Posterior vena cava (tissue), 2 donors: ENCODE measurements around the gene OR5K1. TPM values are rescaled to one million over a fixed set of nuclear protein-coding genes. Genes with fewer than 3 reads are reported as not detected.

Source experiments
- DNase-seq: peaks from one replicate; pipeline ENCODE4 v3.0.0-alpha.2; 2020; ENCODE audit warnings: low spot score
- intact Hi-C, 2 donors: fragments of 100-400 bp; cut with DNase I; formaldehyde crosslinking; loops; one replicate each; pipeline versions ENCODE4 v1.14.1 to v1.14.2; 2022 to 2023
- long read RNA-seq, 2 donors: library from polyadenylated mRNA; unstranded; transcript quantifications; one replicate each; pipeline ENCODE4 v2.0.0, GENCODE V29; 2020 to 2021
- total RNA-seq, 2 donors: library from RNA; stranded (reverse); fragmentation: NEBNext Ultra II Directional; extraction: Animal tissue kit (Norgen Biotek cat#: 25700); gene quantifications; one replicate each; pipeline ENCODE4 v1.2.1, GENCODE V29; 2021
- donor health status: DM: yes; HTN: yes; CAD: no.
- donor health status: DM: yes; HTN: yes; CAD: no.

The OR5K1 gene
- not detected for total RNA-seq
- long read RNA-seq, donor 1 = 0 reads
- long read RNA-seq, donor 2 = 0 reads

DNA sequence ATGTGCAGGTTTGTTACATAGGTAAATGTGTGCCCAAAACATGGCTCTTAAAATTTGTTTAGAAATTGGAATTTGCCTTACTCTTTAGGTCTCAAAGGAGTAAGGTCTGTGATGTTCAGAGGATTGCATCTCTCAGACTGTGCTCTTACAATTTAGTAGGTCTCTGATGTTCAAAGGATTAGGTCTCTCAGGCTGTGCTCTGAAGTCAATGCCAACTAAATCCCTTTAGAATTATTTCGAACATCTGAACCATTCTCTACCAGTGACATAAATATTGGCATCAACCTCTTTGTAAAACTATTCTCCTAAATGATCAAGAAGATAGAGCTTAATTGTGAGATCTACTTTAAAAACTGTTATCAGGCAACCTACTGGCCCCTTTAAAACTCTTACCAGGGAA is at the start of gene OR5K1:
TSS of gene OR5K1 (plus strand) at position 301 of the 400 bp plus-strand sequence. CDS start 6,376 bp downstream, outside the sequence.
- intact Hi-C loops = no loop called here
- no peak for DNase-seq

DNA sequence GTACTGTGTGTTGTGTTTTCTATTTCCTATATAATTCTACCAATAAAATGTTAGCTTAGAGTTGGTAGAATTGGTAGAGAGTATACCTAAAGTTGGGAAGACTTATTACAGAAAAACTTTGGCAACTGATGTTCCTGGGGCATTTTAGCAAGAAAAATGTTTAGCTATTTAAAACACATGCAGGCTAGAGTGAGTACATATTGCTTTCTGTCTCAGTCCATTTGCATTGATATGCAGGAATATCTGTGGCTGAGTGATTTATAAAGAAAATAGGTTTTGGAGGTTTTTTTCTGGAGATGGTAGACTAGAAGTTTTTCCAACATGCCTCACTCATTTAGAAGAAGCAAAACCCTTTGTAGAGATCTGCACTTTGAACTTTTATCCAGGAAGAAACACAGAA is 30.4 kb upstream of the OR5K1 start:
- intact Hi-C loops = no loop called here

DNA sequence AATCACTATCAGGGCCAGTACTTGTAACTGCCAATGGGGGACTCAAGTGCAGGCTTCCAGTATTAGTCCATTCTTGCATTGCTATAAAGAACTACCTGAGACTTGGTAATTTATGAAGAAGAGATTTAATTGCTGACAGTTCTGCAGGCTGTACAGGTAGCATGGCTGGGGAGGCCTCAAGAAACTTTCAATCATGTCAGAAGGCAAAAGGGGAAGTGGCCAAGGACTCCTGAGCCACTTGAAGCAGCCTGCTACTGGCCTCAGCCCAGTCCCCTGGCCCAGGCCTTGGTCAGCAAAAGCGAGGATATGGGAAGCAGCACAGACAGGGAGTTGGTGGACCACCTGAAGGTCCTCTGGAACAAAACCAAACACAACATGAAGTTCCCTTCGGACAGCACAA is 29.2 kb upstream of the OR5K1 start:
- intact Hi-C loops = no loop called here
- DNase-seq = no peak

More for the DNA sequence above, 30.4 kb upstream of the OR5K1 start:
- no peak for DNase-seq

DNA sequence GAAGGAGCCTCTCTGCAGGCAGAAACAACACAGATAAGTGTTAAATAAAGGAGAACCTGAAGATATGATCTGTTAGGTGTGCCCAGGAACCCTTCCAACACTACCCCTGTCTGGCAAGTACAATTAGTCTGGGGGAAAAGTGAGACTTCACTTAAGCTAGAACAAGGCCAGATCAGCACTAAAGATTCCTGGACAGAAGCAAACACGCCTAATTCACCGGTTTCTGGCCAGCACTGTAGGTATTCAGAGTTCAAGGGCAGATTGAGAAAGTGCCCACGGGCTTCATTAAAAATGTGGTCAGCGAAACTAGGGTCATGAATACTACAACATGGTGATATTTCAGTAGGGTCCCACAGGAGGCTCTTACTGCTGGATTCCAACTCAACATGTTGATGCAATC is 28.6 kb upstream of the OR5K1 start:
- DNase-seq = no peak
- intact Hi-C loops = no loop called here

DNA sequence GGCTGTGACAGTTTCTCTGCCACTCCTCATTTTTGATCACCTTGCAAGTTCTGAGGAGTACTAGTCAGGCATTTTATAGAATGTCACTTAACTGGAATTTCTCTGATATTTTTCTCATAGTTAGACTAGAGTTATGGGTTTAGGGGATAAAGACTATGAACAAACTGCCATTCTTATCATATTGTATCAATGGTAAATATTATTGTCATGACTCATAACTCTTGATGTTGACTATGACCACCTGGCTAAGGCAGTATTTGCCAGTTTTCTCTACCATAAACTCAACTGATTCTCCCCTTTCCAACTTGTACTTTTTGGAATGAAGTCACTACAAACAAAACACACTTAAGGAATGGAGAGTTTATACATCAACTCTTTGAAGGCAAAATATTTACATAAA is 22.7 kb upstream of the OR5K1 start:
- intact Hi-C loops = no loop called here
- no peak for DNase-seq

DNA sequence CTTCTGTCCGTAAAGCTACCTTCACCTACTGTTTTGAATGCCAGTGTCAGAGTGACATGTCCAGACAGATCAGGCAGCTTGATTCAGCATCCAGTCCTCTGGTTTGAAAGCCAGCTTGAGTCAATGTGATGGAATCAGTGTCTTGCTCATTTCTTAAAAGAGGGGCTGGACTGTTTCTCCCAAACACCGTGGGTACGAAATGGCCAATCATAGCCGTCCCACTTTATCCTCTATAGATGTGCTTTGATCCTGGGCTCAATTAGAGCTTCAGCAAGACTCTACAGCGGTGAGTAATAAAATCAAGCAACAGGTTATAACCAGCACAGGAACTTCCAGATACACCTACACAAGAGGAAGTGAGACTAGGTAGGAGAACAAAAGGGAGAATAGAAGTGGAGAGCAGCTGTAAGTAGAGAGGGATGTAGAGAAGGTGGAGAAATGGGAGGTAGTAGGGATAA is 17.0 kb upstream of the OR5K1 start:
- DNase-seq = no peak
- intact Hi-C loops = no loop called here

DNA sequence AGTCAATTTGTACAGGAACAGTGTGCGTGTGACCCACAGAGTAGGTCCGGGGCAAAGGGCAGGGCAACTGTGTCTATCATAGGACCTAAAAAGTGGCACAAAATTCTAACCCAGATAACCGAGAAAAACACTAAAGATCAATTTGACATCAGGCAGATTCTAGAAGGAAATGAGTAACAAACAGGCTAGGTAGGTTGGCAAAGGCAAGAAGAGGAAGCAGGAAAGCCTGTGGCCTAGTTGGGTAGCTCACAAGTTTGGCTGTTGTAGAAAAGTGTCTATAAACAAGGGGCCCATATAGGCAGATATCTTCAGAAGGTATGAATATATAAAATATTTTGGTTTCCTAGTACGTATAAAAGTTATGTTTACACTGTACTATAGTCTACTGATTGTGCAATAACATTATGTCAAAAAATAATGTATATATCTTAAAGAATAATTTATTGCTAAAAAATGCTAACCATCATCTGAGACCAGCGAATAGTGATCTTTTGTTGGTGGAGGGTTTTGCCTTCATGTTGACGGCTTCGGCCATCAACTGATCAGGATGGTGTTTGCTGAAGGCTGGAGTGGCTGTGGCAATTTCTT is 13.3 kb upstream of the OR5K1 start:
- intact Hi-C loops = no loop called here
- DNase-seq = no peak

DNA sequence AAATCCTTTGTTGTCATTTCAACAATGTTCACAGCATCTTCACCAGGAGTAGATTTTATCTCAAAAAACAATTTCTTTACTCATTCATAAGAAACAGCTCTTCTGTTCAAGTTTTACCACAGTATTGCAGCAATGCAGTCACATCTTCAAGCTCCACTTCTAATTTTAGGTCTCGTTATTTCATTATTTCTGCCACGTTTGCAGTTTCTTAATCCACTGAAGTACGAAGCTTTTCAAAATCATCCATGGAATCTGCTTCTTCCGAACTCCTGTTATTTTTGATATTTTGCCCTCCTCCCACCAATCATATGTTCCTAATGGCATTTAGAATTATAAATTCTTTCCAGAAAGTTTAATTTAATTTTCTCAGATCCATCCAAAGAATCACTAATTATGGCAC is 12.6 kb upstream of the OR5K1 start:
- no peak for DNase-seq
- intact Hi-C loops = no loop called here

DNA sequence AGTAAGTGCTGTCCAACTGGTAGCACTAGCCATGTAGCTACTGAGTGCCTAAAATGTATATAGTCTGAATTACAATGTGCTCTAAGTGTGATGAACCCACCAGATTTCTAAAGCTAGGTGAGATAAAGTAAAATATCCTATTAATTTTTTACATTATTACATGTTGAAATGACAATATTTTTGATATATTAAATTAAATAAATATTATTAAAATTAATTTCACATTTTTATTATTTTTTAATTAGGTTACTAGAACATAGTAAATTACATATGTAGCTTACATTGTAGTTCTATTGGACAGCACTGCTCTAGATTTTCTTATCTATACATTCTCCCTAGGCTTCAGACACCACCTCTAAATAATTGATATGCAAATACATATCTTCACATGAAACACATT is 9.2 kb upstream of the OR5K1 start:
- DNase-seq = no peak
- intact Hi-C loops = no loop called here

DNA sequence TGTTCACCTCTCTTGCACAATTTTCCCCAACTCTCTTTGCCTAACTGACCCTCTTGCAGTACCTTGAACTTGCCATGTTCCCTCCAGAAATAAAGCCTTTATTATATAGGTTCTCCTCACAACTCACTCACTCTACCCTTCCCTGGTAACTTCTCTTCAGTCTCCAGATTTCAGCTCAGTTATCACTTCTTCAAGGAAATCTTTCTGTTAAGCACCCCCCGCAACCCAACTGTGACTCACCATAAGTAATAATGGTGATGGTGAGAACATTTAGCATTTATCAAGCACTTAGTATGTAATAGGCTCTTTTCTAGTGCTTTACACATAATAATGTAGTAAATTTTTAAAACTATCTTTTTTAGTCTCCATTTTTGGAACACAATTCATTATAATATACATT is 8.1 kb upstream of the OR5K1 start:
- intact Hi-C loops = no loop called here
- no peak for DNase-seq

DNA sequence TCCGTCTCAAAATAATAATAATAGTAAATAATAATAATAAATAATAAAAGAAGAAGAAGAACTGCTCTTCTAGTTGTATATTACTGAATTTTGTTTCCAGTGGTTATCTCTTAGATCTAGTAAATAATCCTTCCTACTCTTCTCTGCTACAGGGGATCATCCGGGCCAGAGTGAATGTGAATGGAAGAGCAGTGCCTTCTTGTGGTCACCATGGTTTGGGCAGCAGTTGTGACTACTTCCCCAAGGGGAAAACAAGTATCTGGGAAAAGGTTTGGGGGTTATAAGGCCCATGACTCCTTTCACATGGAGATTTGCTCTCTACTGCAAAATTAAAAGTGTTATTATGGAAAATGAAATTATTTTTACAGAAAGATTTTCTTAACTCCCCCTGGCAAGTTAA is 5.5 kb upstream of the OR5K1 start:
- intact Hi-C loops = no loop called here
- DNase-seq = no peak

DNA sequence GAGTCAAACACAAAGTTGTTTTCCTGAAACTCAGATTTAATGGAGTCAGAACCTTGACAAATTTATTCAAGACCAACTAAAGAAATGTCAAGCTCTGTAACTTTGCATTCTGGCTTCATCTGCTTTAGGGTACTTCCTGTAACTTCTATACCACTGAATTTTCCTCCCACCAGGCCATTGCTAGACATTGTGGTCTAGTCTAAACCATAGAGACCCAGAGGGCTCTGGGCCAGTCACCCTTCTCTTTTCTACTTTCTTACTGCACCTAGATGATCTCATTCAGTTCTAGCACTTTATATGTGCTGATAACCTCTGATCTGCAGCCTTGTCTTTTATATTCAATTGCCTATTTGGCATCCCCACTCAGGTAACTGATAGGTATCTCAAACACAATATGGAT is 2.8 kb upstream of the OR5K1 start:
- intact Hi-C loops = no loop called here
- DNase-seq = no peak

DNA sequence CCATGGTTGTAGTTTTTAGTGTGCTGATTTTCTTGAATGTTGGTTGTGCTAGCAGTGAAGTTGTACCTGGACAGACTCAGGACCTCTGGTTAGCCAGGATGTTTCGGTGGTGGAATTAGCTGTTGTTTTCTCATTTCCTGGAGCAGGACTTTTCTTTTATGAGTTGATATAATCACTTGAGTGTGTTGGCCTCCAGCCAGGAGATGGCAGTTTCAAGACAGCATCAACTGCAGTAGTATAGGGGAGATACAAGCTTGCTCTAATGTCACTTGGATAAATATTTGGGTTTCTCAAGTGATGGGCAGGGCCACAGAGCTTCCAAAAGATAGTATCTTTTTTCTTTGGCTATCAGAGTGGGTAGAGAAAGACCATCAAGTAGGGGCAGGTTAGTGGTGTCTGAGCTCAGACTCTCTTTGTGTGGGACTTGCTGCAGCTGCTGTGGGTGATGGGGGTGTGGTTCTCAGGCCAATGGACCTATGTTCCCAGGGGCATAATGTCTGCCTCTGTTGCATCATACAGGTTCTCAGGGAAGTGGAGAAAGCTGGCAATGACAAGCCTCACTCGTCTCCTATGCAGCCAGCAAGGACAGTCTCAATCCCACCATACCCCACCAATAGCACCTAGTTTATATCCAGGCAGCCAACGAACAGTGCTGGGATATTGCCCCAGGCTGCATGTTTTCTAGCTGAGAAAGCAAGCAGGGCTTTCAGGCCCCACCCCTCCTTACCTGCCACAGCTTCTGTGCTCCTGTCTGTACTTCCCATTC is 19.9 kb downstream of the OR5K1 start:
- DNase-seq = peak; percentile 44
- intact Hi-C loops = no loop called here

DNA sequence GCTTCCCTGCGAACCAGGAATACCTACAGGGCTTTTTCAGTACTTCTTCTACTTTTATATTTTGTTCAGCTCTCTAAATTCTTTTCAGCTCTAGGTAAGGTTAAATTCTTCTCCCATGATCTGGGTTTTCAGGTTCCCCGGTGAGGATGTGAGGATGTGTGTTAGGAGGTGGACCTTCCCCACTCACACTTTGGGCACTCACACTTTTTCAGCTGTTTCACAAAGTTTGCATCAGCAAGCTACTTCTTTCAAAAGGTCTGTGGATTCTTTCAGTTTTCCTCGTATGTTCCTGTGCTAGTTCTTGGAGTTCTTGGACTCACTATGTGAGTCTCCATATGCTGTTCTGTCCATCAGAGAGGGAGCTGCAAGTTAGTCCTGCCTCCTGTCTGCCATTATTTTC is 20.6 kb downstream of the OR5K1 start:
- intact Hi-C loops = no loop called here
- DNase-seq = no peak

DNA sequence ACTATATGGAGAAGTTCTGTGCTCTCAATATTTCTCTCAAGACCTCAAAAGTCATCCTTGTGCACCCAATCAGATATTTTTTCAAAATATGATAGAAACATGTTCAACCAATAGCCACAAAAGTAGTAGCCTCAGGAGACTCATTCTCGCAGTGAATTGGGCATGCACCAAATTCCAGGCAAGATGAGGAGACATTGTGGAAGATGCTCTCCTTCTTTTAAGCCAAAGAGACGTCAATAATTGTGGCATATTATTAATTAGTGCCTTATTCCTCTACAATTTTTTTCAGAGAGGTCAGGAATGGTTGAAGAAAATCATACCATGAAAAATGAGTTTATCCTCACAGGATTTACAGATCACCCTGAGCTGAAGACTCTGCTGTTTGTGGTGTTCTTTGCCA is 34.4 kb downstream of the OR5K1 start, which contains the start of gene OR5K2:
TSS of gene OR5K2 (plus strand) at position 301 of the 400 bp plus-strand sequence. CDS start at position 301, 0 bp downstream.
- intact Hi-C loops = no loop called here
- DNase-seq = no peak

DNA sequence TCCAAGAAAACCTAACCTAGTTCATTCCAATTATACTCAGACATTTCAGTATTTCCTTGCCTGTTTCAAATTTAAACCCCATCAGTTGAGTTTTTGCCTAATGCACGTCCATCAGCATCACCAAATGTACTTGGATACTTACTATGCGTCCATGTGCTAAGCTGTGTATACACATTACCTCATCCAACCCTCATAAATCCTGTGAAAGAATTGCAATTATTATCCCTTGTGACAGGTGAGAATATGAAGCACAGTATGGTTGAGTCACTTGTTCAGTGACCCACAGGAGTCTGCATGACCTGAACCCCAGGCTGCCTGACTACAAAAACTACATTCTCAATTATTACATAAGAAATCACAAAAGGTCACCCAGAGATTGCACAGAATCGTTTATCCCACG is 37.0 kb downstream of the OR5K1 start:
- intact Hi-C loops = no loop called here
- DNase-seq = no peak

DNA sequence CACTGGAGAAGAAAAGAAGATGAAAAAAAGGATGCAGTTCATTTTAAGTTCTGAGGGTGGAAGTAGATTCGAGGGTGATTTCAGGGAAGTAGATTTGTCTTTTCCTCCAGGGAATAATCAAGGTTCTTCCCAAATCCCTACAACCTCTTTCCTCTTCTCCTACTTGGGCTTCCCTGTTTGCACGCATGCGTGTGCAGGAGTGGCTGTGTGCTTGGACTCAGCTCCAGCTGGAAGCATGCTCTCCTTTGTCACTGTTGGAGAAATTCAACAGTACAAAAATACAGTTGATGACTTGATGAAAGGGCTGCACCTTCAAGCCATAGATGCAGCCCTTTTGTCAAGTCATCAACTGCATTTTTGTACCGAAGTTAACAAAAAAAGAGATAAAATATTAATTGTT is 38.3 kb downstream of the OR5K1 start:
- DNase-seq = no peak
- intact Hi-C loops = no loop called here

DNA sequence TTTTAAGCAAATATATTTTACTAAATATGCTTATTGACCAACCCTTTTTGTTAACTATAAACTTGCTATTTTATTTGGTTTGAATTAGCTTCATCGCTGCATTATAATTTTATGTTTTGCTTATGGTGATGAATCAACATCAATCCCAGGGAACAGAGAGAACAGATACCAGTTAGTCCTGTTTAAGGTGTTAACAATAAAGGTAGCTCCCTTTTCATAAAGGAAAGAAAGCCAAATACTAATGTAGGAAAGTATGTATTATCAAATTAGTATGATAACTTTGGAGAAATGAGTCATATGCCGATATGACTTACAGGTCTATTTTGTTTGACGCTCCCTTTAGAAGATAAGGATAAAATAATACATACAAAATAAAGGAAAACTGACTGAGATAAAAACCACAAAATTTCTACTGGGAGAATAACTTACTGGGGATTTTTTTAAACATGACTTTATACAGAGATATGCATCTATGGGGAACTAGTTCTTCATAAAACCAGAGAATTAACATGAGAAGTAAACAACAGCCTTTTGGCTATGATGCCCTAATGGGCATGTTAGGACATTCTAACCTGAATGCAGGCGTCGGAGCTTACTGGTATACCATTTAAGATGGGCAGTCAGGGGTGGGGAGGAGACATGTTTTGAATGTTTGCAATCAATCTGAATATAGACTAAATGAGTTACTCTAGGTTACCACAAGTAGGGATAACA is 39.0 kb downstream of the OR5K1 start:
- intact Hi-C loops = no loop called here
- DNase-seq = no peak

DNA sequence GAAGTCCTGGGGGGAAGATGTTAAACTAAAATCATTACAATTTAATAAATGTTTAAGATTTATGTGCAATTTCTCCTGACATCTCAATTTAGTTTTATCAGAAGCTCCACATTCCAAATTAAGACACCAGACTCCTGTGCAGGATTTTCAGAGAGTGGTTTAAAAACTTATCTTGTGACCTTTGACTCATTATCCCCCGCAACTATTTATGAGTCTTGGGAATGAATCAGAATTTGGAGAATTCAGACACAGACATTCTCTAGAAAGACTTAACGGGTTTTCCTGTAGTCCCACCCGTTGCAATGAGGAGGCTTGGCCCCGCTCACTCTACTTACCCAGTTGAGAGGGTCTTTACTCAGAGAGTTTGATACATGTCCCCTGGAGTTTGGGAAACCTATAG is 41.5 kb downstream of the OR5K1 start:
- DNase-seq = no peak
- intact Hi-C loops = no loop called here

DNA sequence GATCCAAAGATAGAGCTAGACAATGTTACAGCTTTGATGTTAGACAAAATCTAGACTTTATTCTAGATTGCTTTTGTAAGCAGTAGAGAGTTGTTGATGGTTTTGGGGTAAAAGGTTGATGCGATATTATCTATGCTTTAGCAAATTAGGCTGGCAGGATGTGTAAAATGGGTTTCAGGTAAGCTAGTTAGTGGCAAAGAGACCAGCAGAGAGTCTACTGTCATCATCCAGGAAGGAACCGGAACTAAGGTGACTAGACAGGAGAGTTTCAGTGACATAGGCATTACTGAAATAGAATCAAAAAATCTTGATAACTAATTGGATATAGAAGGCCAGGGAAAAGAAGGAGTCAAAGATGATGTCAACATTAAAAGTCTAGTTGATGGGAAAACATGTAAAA is 45.6 kb downstream of the OR5K1 start:
- intact Hi-C loops = no loop called here
- DNase-seq = no peak
